Measurements from ENCODE around the gene STAC2. TPM values are rescaled to one million over a fixed set of nuclear protein-coding genes. Genes with fewer than 3 reads are reported as not detected.

Gene STAC2
- total RNA-seq, 1 donor from 2014 or later, result not detected

DNA sequence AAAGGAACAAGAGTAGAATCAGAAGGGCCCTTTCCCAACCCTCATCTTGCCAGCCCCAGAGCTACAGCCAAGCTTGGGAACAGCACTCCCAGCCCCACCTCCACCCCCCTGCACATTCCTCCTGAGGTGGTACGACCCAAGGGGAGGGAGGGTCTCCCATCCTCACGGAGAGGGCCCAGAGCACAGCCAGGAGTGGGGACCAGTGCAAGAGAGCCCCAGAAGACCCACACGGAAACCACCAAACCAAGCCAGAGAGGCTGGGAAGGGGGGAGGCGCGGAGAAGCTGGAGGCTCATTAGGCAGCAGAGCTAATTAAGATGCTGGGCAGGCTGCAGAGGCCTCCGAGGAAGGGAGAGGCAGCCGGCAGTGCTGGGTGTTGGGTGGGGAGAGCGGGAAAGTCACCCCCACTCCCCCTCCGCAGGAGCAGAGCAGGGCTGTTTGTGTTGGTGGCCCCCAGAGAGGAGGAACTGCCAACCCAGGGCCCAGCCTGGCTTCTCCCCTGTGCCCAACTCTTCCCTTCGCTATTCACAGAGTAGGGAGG, 30.7 kb downstream of the STAC2 start:
- DNase-seq (ENCODE audit: low spot score), result no peak
- no peak overlapping the region for H3K4me3 Mint-ChIP-seq (ENCODE audit: unreplicated experiment)
- TF ChIP-seq, protein P1, sequence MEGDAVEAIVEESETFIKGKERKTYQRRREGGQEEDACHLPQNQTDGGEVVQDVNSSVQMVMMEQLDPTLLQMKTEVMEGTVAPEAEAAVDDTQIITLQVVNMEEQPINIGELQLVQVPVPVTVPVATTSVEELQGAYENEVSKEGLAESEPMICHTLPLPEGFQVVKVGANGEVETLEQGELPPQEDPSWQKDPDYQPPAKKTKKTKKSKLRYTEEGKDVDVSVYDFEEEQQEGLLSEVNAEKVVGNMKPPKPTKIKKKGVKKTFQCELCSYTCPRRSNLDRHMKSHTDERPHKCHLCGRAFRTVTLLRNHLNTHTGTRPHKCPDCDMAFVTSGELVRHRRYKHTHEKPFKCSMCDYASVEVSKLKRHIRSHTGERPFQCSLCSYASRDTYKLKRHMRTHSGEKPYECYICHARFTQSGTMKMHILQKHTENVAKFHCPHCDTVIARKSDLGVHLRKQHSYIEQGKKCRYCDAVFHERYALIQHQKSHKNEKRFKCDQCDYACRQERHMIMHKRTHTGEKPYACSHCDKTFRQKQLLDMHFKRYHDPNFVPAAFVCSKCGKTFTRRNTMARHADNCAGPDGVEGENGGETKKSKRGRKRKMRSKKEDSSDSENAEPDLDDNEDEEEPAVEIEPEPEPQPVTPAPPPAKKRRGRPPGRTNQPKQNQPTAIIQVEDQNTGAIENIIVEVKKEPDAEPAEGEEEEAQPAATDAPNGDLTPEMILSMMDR (IDR thresholded peaks at IDR 0.05; ENCODE audit: unreplicated experiment), result no peak
- no peaks in the 10 kb centered on the region for H3K9me3 Mint-ChIP-seq (ENCODE audit: unreplicated experiment)
- peaks cover 38% of the 10 kb centered on the region for H3K4me1 Mint-ChIP-seq (ENCODE audit: unreplicated experiment)
- no peak overlapping the region for H3K27ac Mint-ChIP-seq (ENCODE audit: unreplicated experiment)
- peaks cover 12% of the 10 kb centered on the region for H3K27me3 Mint-ChIP-seq (ENCODE audit: unreplicated experiment)
- H3K36me3 Mint-ChIP-seq (ENCODE audit: low read depth, unreplicated experiment), result peaks cover 18% of the 10 kb centered on the region

- TF ChIP-seq, protein P1 (IDR thresholded peaks at IDR 0.05; ENCODE audit: unreplicated experiment), result no peak
- no peaks in the 10 kb centered on the region for H3K9me3 Mint-ChIP-seq (ENCODE audit: unreplicated experiment)
- H3K4me3 Mint-ChIP-seq (ENCODE audit: unreplicated experiment), result peak overlapping the region; percentile 48
- peak overlapping the region; percentile 80 for H3K27ac Mint-ChIP-seq (ENCODE audit: unreplicated experiment)
- H3K36me3 Mint-ChIP-seq (ENCODE audit: low read depth, unreplicated experiment), result peaks cover 18% of the 10 kb centered on the region
- peaks cover 31% of the 10 kb centered on the region for H3K4me1 Mint-ChIP-seq (ENCODE audit: unreplicated experiment)
- peaks cover 7% of the 10 kb centered on the region for H3K27me3 Mint-ChIP-seq (ENCODE audit: unreplicated experiment)
- peak; percentile 56 for DNase-seq (ENCODE audit: low spot score)
Observed at GRCh38 chr17:39194089-39194984, 31.4 kb downstream of the STAC2 start.

GRCh38 chr17:39193346-39193745, 32.4 kb downstream of the STAC2 start:
- Mint-ChIP-seq H3K27ac (ENCODE audit: unreplicated experiment) (no peak overlapping the region), H3K4me3 (ENCODE audit: unreplicated experiment) (no peak overlapping the region), H3K36me3 (ENCODE audit: low read depth, unreplicated experiment) (peaks cover 18% of the 10 kb centered on the region), H3K27me3 (ENCODE audit: unreplicated experiment) (peaks cover 7% of the 10 kb centered on the region), H3K4me1 (ENCODE audit: unreplicated experiment) (peaks cover 23% of the 10 kb centered on the region), H3K9me3 (ENCODE audit: unreplicated experiment) (no peaks in the 10 kb centered on the region)
- no peak for DNase-seq (ENCODE audit: low spot score)
- TF ChIP-seq, protein P1 (IDR thresholded peaks at IDR 0.05; ENCODE audit: unreplicated experiment), result no peak

DNA sequence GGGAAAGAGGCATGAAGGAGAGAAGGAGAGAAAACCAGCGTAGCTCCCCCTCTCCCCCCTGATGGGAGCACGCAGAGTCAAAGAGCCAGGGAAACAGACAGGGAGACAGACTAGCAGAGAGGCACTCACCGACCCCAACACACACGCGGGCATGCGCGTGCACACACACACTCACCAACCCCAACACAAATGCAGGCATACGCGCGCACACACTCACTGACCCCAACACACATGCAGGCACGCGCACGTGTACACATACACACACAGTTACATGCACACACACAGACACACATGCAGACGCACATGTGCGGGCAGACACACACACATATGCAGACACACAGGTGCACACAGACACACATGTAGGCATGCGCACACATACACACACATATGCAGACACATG, 32.8 kb downstream of the STAC2 start:
- H3K4me1 Mint-ChIP-seq (ENCODE audit: unreplicated experiment), result peaks cover 23% of the 10 kb centered on the region
- H3K27ac Mint-ChIP-seq (ENCODE audit: unreplicated experiment), result no peak overlapping the region
- peaks cover 7% of the 10 kb centered on the region for H3K27me3 Mint-ChIP-seq (ENCODE audit: unreplicated experiment)
- DNase-seq (ENCODE audit: low spot score), result no peak
- peak overlapping the region; percentile 14 for H3K4me3 Mint-ChIP-seq (ENCODE audit: unreplicated experiment)
- H3K36me3 Mint-ChIP-seq (ENCODE audit: low read depth, unreplicated experiment), result peaks cover 18% of the 10 kb centered on the region
- TF ChIP-seq, protein P1 (IDR thresholded peaks at IDR 0.05; ENCODE audit: unreplicated experiment), result no peak
- no peaks in the 10 kb centered on the region for H3K9me3 Mint-ChIP-seq (ENCODE audit: unreplicated experiment)

Measured in endothelial cell (in vitro differentiated cells).